Melanocyte of skin (primary cell): ENCODE measurements around the gene GABARAPL1. TPM values are rescaled to one million over a fixed set of nuclear protein-coding genes. Genes with fewer than 3 reads are reported as not detected.

Experiments
- total RNA-seq, 2 donors: library from RNA; depleted of rRNA; stranded (reverse); fragments of >200 nt; gene quantifications; 2 replicates each; pipeline ENCODE4 v1.2.3, GENCODE V29; 2012

Gene GABARAPL1
- 10 to 100 TPM; 25.0 to 37.2 TPM for total RNA-seq

GRCh38 chr12:10212739-10213131, at the start of gene GABARAPL1:
Gene GABARAPL1, plus strand, starts transcription at chr12:10212877. Its CDS starts 253 bp downstream, at chr12:10213130.

GRCh38 chr12:10171973-10172728, 40.5 kb upstream of the GABARAPL1 start, which contains the start of gene OLR1:
Gene OLR1, minus strand, starts transcription at chr12:10172132. Its CDS starts 55 bp downstream, at chr12:10172077.

GRCh38 chr12:10178821-10179220, 33.9 kb upstream of the GABARAPL1 start, which contains the start of gene TMEM52B:
Gene TMEM52B, plus strand, starts transcription at chr12:10179032. Its CDS starts 543 bp downstream, at chr12:10179575.

Other genes starting within 250 kb of the GABARAPL1 start
- not detected for gene CLEC12A, start 241.5 kb upstream of the GABARAPL1 start, total RNA-seq
- gene CLEC1B, start 213.8 kb upstream of the GABARAPL1 start, total RNA-seq = under 1 TPM in 1 of 2 donors, not detected in 1; under 0.01 TPM
- gene CLEC12B, start 202.2 kb upstream of the GABARAPL1 start, total RNA-seq = not detected
- not detected for gene CLEC9A, start 182.2 kb upstream of the GABARAPL1 start, total RNA-seq
- gene CLEC1A, start 113.9 kb upstream of the GABARAPL1 start, total RNA-seq = under 1 TPM; under 0.01 to 0.33 TPM
- gene CLEC7A, start 82.7 kb upstream of the GABARAPL1 start, total RNA-seq = under 1 TPM; under 0.01 to 0.33 TPM
- gene OLR1, start 40.7 kb upstream of the GABARAPL1 start, total RNA-seq = not detected
- not detected for gene TMEM52B, start 33.8 kb upstream of the GABARAPL1 start, total RNA-seq
- gene KLRD1, start 95.0 kb downstream of the GABARAPL1 start, total RNA-seq = under 1 TPM in 1 of 2 donors, not detected in 1; under 0.01 TPM
- not detected for gene KLRK1, start 177.2 kb downstream of the GABARAPL1 start, total RNA-seq
- not detected for gene KLRC4, start 196.9 kb downstream of the GABARAPL1 start, total RNA-seq
- gene KLRC3, start 207.7 kb downstream of the GABARAPL1 start, total RNA-seq = under 1 TPM in 1 of 2 donors, not detected in 1; 0.33 TPM
- gene KLRC2, start 223.1 kb downstream of the GABARAPL1 start, total RNA-seq = not detected
- not detected for gene KLRC1, start 240.5 kb downstream of the GABARAPL1 start, total RNA-seq